HG03457 (cell line): ENCODE data around the gene CNTNAP2.
"Not testable (repeated sequence)": the region's sequence is repeated elsewhere in the genome, so short reads cannot be mapped to it uniquely, and the experiment has no call there.

Source experiments
- ATAC-seq: cut with Tn5 transposase; IDR thresholded peaks from one replicate; pipeline ENCODE4 v1.9.1; 2021; ENCODE audit warnings: moderate number of reproducible peaks; ENCODE audit not compliant: unreplicated experiment

Gene CNTNAP2

GRCh38 chr7:148031811-148032210 is 1915.2 kb downstream of the CNTNAP2 start:
- no peak for ATAC-seq

- ATAC-seq, result no peak
Observed at GRCh38 chr7:148035950-148036349, 1919.3 kb downstream of the CNTNAP2 start.

GRCh38 chr7:148037044-148037443 is 1920.4 kb downstream of the CNTNAP2 start:
- no peak for ATAC-seq

- ATAC-seq, result no peak
Observed at GRCh38 chr7:148041156-148041555, 1924.6 kb downstream of the CNTNAP2 start.

GRCh38 chr7:148042935-148043631 is 1926.5 kb downstream of the CNTNAP2 start:
- no peak for ATAC-seq

GRCh38 chr7:148044173-148044572 is 1927.6 kb downstream of the CNTNAP2 start:
- no peak for ATAC-seq

GRCh38 chr7:148045521-148045920 is 1928.9 kb downstream of the CNTNAP2 start:
- ATAC-seq, result no peak

GRCh38 chr7:148049068-148049467 is 1932.5 kb downstream of the CNTNAP2 start:
- no peak for ATAC-seq

- ATAC-seq, result no peak
Observed at GRCh38 chr7:148050492-148051158, 1934.0 kb downstream of the CNTNAP2 start.

- ATAC-seq, result no peak
Observed at GRCh38 chr7:148056406-148056805, 1939.8 kb downstream of the CNTNAP2 start.

GRCh38 chr7:148058092-148058491 is 1941.5 kb downstream of the CNTNAP2 start:
- no peak for ATAC-seq

GRCh38 chr7:148058753-148059152 is 1942.2 kb downstream of the CNTNAP2 start:
- no peak for ATAC-seq

- peak; percentile 85 for ATAC-seq
Observed at GRCh38 chr7:148060724-148061123, 1944.1 kb downstream of the CNTNAP2 start.

GRCh38 chr7:148078111-148078510 is 1961.5 kb downstream of the CNTNAP2 start:
- ATAC-seq, result not testable (repeated sequence)

- no peak for ATAC-seq
Observed at GRCh38 chr7:148079206-148080080, 1962.8 kb downstream of the CNTNAP2 start.

- no peak for ATAC-seq
Observed at GRCh38 chr7:148083448-148083847, 1966.8 kb downstream of the CNTNAP2 start.

- ATAC-seq, result no peak
Observed at GRCh38 chr7:148084138-148084537, 1967.5 kb downstream of the CNTNAP2 start.

GRCh38 chr7:148091882-148092281 is 1975.3 kb downstream of the CNTNAP2 start:
- no peak for ATAC-seq

GRCh38 chr7:148093375-148094166 is 1977.0 kb downstream of the CNTNAP2 start:
- no peak for ATAC-seq

GRCh38 chr7:148095066-148095465 is 1978.5 kb downstream of the CNTNAP2 start:
- ATAC-seq, result no peak
